ENCODE results near the gene RIF1.

The RIF1 gene

GRCh38 chr2:151522556-151522955, 112.9 kb downstream of the RIF1 start:
- no peak for DNase-seq (ENCODE audit: low read depth, low spot score)

- DNase-seq (ENCODE audit: low read depth, low spot score): no peak
Observed at GRCh38 chr2:151523850-151524249, 114.1 kb downstream of the RIF1 start.

GRCh38 chr2:151525821-151526373, 116.2 kb downstream of the RIF1 start:
- no peak for DNase-seq (ENCODE audit: low read depth, low spot score)

GRCh38 chr2:151526572-151527090, 116.9 kb downstream of the RIF1 start:
- no peak for DNase-seq (ENCODE audit: low read depth, low spot score)
